Measurements from ENCODE around the gene ZFP62.
A peak's percentile ranks its signal among the peaks of the same experiment; 100 is the strongest.
"Not testable (repeated sequence)": the region's sequence is repeated elsewhere in the genome, so short reads cannot be mapped to it uniquely, and the experiment has no call there.

Gene ZFP62

DNA sequence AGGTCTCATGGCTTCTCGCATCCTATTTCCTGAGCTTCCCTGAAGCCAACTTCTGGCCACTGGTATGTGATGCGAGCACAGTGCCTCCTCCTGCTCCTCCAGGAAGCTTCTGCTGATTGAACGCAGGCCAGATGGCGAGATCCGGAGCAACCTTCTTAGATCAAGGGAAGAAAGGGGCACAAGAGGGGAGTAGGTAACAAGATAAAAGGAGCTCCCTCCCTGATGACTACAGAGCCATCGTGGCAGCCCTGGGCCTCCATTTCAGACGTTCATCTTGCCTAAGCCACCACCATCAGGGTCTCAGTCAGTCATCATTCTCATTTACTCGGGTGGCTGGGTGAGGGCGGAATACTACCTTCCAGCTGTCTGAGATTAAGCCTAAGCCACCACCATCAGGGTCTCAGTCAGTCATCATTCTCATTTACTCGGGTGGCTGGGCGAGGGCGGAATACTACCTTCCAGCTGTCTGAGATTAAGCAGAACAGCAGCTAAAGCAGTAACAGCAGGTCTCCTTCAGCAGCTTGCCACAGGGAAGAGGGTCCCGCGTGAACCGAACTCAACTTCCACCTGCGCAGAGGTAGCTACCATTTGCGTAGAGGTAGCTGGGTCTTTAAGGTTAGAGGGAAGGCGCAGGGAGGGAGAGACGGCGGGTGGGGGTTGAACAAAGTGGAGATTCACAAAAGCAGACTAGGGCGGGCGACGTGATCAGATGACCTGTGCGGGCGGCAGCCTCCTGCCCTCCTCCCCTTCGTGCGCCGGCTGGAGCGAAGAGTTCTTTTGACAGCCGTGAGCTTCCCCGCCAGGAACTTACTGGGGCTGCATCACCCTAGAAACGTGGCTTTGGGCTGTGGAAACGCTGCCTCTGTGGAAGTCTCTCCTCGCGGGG, 30.6 kb downstream of the ZFP62 start:
- DNase-seq (ENCODE audit: low spot score) = peak; percentile 46

GRCh38 chr5:180829726-180830125, 31.4 kb downstream of the ZFP62 start:
- DNase-seq (ENCODE audit: low spot score) = no peak

DNA sequence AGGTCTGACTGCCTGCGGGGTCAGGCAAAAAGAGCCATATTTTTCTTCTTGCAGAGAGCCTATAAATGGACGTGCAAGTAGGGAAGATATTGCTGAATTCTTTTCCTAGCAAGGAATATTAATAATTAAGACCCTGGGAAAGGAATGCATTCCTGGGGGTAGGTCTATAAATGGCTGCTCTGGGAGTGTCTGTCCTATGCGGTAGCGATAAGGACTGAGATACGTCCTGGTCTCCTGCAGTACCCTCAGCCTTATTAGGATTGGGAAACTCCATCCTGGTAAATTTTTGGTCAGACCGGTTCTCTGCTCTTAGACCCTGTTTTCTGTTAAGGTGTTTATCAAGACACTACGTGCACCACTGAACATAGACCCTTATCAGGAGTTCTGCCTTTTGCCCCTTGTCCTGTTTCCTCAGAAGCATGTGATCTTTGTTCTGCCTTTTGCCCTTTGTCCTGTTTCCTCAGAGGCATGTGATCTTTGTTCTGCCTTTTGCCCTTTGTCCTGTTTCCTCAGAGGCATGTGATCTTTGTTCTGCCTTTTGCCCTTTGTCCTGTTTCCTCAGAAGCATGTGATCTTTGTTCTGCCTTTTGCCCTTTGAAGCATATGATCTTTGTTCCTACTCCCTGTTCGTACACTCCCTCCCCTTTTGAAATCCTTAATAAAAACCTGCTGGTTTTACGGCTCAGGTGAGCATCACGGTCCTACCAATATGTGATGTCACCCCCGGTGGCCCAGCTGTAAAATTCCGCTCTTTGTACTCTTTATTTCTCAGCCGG, 32.1 kb downstream of the ZFP62 start:
- DNase-seq (ENCODE audit: low spot score) = peak; percentile 41

DNA sequence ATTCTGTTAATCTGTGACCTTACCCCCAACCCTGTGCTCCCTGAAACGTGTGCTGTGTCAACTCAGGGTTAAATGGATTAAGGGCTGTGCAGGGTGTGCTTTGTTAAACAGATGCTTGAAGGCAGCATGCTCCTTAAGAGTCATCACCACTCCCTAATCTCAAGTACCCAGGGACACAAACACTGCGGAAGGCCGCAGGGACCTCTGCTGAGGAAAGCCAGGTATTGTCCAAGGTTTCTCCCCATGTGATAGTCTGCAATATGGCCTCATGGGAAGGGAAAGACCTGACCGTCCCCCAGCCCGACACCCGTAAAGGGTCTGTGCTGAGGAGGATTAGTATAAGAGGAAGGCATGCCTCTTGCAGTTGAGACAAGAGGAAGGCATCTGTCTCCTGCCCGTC, 33.7 kb downstream of the ZFP62 start:
- DNase-seq (ENCODE audit: low spot score) = not testable (repeated sequence)

DNA sequence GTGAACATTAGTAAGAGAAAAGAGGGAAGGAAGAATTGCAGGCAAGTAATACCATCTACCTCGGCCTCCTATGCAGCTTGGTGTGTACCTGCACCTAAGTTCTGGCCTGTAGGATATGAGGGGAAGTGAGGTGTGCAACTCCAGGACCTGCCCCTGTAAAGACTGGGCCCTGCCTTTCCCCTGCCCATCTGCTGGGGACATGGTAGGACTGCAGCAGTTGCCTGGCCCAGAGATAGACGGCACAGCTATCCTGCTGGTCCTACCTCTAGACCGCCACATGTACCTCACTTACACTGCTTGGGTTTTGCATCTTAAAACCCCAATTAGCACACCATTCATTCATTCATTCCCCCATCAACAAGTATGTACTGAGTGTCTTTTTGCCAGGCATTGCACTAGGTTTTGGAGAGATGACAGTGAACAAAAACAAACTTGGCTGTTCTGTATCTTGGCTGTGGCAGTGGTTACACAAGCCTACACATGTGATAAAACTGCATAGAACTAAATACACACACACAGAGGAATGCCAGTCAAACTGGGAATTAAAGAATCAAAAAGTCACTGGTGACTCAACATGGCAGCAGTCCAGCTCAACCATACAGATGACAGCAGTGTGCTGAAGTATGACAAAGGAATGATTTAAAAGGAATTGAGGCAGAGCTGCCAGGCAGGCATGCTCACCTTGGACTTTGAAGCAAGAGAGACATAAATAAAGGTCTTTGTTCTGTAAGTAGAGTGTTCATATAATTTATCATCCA, 35.1 kb downstream of the ZFP62 start:
- peak; percentile 76 for DNase-seq (ENCODE audit: low spot score)

GRCh38 chr5:180824630-180825476, 36.2 kb downstream of the ZFP62 start:
- no peak for DNase-seq (ENCODE audit: low spot score)

DNA sequence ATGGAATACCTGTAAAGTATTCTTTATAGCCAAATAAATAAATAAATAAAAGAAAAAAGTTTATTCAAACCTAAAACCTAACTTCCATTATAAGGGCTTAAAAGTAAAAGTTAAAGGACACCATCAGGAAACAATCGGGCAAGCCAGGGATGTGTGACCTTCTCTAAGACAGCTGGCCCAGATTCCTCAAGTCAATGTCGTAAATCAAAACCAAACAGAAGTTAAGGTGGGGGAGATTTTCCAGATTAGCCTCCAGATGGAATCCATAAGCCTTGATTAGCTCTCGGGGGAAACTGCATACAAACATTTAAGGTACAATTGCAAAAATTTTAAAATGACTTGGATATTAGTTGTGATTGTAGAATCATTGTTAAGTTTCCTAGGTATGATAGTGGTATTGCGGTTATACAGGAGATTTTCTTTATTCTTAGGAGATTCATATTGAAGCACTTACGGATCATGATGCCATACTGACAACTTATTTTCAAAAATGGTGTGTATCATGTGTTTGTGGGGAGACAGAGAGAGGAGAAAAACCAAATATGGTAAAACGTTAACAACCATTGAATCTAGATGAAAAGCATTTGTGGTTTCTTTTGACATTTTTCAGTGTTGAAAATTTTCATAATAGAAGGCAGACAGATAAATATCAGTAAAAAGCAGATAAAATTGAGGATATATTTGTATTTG, 37.0 kb downstream of the ZFP62 start:
- no peak for DNase-seq (ENCODE audit: low spot score)

GRCh38 chr5:180823346-180823745, 37.7 kb downstream of the ZFP62 start:
- no peak for DNase-seq (ENCODE audit: low spot score)

DNA sequence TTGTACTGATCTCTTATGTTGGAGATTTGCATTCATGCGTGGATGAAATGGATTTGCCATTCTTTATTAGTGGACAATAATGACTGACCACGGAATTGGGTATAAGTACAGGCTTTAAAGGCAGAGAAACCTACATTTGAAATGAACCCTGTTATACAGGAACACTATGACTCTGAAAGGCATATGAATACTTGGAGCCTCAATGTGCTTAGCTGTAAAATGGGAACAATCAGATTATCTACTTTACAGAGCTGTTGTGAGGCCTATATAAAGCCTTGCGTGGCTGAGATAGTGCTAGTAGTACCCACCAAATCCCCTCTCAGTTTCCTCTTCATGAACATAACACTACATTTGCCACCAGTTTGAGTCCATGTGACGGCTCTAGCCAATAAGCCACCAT, 39.5 kb downstream of the ZFP62 start:
- no peak for DNase-seq (ENCODE audit: low spot score)

GRCh38 chr5:180820788-180821321, 40.2 kb downstream of the ZFP62 start:
- DNase-seq (ENCODE audit: low spot score) = no peak

DNA sequence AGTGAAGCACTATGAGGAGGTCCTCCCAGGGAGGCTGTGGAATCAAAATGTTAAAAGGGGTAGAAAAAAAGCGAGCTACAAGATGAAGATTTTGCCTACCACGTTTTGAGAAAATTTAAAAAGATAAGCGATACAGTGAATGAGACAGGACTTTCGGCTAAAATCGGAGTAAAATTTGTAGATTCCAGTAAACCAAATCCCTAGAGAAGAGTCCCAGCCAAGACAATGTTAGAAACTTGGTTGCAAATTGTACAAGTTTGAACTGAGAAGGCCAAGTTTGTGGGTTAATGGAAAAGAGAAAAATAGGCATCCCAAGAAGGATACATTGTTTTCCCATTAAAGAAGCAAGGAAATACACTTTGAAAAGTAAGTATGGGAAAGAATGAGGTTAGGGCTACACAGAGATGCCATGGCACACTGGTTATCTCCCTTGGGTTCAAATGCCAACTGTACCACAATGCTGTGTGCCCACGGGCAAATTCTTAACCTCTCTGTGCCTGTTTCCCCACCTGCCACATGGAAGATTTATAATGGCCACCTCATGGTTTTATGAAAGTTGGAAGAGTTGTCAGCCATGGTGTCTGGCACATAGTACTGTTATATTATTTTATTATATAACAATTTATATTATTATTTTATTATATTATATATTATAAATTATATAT, 42.3 kb downstream of the ZFP62 start:
- DNase-seq (ENCODE audit: low spot score) = no peak

DNA sequence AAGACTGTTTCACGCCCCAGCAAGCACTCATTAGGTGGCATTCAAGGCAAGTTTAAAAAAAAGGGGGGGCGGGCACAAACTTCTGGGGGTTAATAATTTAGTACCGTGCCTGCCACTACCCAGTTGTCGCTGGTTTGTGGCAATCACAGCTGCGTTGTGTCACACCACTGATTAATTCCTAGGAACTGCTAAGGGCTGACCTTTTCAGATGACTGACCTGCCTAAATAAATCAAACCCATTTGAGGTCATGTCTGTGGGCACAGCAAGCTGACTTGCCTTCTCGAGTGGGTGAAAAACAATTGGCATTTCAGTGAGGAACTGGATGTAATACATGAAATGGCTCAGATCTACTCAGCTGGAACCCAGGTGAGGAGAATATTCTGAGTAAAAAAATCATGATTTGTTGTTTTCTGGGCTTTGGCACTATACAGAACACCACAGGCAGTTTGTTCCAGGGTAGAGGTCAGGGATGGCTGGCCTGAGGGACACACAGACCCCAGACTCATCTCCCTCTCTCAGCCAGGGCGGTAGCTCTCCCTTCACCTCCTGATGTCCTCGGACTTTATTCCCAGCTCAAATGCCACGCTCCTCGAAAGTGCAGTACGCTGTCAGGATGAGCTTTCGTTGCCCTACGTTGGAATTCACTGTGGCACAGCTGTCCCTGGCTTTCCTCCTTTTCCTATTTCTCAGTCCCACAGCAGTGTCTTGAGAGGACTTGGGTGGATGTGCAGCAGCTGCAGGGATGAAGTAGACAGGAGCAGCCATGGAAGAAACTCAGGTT, 43.0 kb downstream of the ZFP62 start:
- no peak for DNase-seq (ENCODE audit: low spot score)

DNA sequence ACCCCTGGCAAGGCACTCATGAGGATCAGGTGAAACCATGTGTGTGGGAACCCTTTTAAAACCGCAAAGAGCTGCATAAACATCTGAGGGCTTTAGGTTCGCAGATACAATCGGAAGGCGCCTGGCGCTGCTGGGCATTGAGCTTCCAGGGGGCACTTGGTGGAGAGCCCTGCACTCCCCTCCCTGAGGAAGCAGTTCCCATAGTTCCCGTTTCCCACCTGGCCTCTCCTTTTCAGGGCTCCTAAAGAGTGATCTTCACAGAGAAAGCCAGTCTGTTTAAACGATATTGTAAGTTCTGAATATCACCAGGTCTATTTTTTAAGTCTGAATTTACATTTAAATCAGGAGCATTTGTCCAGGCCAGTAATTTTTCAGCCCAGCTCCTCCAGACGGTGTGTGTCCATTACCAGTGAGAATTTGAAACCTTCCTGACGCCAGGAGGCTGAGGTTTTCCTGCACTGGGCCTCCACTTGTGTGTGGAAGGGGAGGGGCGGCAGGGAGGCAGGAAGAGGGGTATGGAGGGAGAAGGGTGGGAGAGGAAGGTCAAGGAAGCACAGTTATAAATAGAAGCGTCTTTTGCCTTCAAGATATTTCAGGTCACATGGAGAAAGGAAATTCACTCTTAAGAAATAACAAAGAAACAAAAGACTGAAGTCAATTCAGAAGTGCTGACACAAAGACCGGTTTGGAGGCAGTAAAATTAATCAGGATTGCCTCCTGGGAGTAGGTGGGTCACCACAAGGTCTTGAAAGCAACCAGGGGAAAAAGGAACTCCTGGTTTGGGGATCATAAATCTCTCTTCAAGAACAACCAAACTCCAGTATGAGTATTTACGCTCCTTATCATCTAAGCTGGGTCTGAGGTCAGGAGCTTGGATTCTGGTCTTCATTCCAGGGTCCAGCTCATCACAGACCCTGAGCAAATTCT, 44.2 kb downstream of the ZFP62 start:
- DNase-seq (ENCODE audit: low spot score) = no peak

- no peak for DNase-seq (ENCODE audit: low spot score)
Observed at GRCh38 chr5:180815293-180815917, 45.7 kb downstream of the ZFP62 start.

- DNase-seq (ENCODE audit: low spot score) = peak; percentile 43
Observed at GRCh38 chr5:180813420-180813819, 47.7 kb downstream of the ZFP62 start.

GRCh38 chr5:180811623-180812124, 49.4 kb downstream of the ZFP62 start:
- peak; percentile 30 for DNase-seq (ENCODE audit: low spot score)

DNA sequence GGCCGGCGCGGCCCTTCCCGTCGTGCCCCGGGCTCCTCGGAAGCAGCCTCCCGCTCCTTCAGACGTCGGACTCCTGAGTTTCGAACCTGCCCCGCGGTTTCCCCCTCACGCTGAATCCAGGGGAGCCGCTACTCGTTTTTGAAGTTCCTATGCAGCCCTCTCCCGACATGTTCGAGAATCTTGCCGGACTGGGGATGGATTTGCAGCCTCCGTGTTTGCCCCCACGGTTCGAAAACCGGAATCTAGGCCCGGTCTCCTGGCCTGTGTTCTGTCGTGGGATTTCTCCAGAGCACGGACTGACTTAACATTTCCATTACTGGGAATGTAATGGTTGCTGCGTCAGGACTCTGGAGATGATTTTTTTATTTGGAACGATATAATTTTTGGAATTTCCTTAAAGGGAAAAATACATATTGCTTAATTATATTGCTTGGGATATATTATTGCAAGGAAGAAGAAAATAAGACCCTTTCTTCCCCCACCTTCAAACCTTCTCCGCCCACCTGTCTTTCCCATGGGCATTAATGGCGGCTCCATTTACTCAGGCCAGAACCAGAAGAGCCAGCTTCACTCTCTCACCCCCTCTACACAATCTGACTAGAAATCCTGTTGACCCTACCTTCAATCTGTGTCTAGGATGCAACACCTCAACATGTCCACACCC, 50.0 kb downstream of the ZFP62 start:
- peak; percentile 18 for DNase-seq (ENCODE audit: low spot score)

All from SW480 (cell line).